Right lobe of liver (tissue), 4 donors: Measurements from ENCODE around the gene CXCL10.

Experiments used
- CTCF ChIP-seq, 4 donors: fragments of 200-600 bp in 3 of 4; fragments of 450-650 bp in 1 of 4; IDR thresholded peaks; one replicate each; pipeline versions ENCODE4 v1.5.1 to v1.8.0; 2016 to 2022; ENCODE audit warnings: antibody characterized with exemption in 4 of 4, mild to moderate bottlenecking in 2 of 4
- POLR2A ChIP-seq: fragments of 450-650 bp; IDR thresholded peaks from one replicate; pipeline ENCODE4 v1.6.1; 2017; ENCODE audit warnings: antibody characterized with exemption, mild to moderate bottlenecking
- donor health status: DM: no; HTN: no; CAD: no.
- donor health status: DM: no; HTN: no; CAD: no.
- donor health status: DM: no; HTN: yes; CAD: no.

- TF ChIP-seq CTCF (IDR thresholded peaks at IDR 0.05) (no peak), POLR2A (no peak)
Measured at GRCh38 chr4:76016393-76016792, 6.9 kb downstream of the CXCL10 start.
